DMS 273 (cell line): ENCODE data around the gene FOXN1.
"Not testable (repeated sequence)": the region's sequence is repeated elsewhere in the genome, so short reads cannot be mapped to it uniquely, and the experiment has no call there.

Experiments used
- DNase-seq: peaks from one replicate; lab custom pipeline; 2025; ENCODE audit not compliant: unreplicated experiment; lab: John Stamatoyannopoulos, UW

FOXN1 gene

DNA sequence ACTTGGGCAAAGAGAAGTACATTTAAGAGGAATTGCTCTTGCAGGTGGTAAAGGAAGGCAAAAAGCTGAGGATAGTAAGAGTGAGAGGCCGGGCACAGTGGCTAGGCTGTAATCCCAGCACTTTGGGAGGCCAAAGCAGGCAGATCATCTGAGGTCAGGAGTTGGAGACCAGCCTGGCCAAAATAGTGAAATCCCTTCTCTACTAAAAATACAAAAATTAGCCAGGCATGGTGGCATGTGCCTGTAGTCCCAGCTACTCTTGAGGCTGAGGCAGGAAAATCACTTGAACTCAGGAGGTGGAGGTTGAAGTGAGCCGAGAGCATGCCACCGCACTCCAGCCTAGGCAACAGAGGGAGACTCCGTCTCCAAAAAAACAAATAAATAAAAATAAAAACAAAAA, 16.1 kb downstream of the FOXN1 start:
- not testable (repeated sequence) for DNase-seq

DNA sequence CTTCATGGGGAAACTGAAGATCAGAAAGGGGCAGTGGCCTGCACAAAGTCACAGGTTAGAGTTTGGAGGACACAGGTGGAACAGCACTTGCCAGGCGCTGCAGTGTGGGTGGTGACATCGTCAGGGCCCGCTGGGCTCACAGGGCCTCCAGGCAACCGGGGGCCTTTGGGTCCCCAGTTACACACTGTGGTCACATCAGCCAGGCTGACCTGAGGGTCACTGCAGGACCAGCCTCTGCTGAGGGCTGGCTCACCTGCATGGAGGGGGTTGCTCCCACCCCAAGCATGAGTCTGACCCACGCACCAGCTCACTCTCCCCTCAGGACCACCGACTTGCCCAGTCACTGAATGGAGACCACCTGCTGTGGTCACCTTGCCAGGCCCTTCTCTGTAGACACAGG, 17.0 kb downstream of the FOXN1 start:
- DNase-seq = no peak

DNA sequence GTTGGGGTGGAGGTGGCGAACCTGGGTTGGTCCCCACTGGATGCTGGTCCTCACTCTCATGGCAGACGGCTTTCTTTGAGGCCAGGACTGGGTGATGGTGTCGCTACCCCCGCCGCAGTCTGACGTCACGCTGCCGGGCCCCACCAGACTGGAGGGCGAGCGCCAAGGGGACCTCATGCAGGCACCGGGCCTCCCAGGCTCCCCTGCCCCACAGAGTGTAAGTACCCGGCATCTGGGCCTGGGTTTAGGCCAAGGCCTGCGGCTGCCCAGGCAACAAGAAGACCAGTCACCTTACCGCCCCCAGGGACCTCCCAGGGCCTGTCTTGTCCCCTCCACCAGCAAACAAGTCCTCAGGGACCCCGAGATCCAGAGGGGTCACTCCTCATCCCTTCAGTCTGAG, 17.7 kb downstream of the FOXN1 start:
- DNase-seq = no peak

DNA sequence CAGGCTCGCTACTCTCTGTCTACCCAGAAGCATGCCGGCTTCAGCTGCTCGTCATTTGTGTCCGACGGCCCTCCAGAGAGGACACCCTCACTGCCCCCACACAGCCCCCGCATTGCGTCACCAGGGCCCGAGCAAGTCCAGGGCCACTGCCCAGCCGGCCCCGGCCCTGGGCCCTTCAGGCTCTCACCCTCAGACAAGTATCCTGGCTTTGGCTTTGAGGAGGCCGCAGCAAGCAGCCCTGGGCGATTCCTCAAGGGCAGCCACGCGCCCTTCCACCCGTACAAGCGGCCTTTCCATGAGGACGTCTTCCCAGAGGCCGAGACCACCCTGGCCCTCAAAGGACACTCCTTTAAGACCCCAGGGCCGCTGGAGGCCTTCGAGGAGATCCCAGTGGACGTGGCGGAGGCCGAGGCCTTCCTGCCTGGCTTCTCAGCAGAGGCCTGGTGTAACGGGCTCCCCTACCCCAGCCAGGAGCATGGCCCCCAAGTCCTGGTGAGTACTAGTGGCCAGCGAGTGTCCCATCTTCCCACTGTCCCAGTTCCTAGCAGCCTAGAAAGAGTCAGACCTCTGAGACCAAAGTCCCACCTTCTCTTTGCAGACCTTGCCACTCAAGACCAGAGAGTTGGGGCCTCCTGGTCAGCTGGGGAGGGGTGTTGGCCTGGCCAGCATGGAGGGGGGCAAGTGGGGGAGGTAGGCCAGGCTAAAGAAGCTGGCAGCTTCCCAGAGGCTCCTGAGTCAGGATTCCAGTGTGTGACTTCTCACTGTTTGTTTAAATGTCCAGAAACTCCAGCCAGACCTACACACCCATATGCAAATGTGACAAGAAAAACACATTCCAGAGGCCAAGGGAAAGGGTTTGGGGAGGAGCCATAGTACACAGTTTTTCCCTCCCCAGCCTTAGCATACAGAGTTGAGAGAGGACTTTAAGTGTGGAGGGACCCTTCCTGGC, 18.6 kb downstream of the FOXN1 start:
- DNase-seq = no peak

DNA sequence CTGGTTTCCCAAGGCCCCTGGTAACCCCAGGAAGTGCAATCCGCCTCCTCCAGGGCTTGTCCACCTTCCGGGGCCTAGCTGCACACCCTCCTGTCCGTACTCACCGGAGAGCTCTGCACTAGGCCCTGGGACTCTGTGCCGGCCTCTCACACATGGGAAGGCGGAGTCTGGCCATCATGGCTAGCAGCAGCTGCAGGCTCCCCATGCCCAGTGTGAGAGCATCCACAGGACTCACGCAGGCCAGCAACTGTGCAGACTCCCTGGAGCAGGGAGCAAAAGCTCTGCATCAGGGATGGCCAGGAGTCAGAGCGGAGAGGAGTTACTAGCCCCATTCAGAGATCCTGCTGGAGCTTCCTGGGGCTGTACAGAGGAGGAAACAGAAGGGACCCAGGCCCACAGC, 20.2 kb downstream of the FOXN1 start:
- no peak for DNase-seq

DNA sequence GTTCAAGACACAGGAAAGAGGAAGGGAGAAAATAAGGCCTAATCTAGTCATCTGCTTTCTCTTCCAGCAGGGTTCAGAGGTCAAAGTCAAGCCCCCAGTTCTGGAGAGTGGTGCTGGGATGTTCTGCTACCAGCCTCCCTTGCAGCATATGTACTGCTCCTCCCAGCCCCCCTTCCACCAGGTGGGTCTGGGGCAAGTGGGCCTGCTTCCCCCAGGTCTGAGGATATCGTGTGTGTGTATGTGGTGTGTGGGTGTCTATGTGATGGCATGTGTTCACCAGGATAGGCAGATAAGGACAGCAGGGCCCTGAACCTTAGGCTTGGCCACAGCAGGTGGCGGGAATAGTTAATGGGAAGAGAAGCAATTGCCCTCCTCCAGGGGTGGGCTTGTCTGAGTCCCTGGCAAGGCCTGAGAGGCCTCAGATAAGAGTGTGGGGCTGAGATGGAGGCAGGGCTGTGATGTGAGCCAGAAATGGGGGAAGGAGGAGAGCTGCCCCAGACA, 21.1 kb downstream of the FOXN1 start:
- DNase-seq = no peak

DNA sequence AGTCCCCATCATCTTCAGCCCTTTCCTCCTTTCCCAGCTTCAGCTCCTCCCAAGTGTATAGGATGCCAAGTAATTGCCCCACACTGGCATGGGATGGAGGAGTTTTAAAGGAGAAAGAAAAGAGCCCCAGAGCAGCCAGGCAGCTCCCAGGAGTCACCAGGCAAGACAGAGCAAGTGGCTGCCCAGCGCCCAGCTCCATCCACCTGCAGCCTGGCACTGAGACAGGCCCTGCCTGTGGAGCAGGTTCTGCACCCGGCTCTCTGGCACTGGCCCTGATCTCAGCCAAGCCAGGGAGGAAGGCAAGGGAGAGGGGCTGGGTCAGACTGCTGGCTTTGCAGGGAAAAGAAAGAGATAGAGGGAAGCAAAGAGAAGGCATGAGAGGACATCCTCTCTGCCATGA, 21.7 kb downstream of the FOXN1 start:
- DNase-seq = no peak

DNA sequence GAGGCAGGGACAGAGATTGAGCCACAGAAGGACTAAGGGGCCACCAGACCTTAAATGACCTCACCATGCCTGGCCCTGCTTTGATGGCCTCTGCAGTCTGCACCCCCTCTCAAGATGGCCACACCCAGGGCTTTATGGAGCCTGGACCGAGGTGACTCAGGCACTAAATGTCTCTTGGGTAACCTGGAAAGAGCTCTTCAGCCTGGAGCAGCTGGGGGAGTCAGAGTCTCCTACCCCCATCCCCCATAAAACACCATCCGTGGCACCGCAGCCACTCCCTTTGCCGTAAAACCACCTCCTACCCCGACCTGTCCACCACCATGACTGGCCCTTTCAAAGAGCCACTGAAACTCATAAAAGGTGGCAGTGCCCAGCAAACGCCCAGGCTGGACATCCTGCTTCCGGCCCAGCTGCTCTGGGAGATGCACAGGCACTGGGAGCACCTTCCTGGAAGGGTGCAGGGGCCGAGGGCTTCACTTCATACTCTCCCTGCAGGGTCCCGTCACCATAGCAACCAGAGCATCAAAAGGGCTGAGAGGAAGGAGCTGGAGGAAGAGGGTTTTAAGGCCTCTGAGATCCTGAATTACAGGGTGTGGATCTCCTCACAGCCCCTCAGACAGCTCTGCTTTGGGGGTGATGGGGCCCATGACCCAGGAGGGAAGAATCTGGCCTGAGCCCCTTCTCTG, 22.3 kb downstream of the FOXN1 start:
- DNase-seq = no peak

DNA sequence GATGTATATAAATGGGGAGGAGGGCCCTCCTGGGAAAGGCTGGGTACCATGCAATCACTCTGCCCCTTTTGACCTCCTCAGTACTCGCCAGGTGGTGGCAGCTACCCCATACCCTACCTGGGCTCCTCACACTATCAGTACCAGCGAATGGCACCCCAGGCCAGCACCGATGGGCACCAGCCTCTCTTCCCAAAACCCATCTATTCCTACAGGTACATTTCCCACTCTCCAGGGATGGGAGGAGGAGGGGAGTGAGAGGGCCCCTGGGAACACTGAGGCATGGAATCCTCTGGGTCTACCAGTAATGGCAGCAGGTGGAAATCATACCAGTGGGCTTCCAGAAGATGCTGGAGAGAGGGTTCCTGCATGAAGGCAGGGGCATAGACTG, 22.9 kb downstream of the FOXN1 start:
- DNase-seq = no peak

DNA sequence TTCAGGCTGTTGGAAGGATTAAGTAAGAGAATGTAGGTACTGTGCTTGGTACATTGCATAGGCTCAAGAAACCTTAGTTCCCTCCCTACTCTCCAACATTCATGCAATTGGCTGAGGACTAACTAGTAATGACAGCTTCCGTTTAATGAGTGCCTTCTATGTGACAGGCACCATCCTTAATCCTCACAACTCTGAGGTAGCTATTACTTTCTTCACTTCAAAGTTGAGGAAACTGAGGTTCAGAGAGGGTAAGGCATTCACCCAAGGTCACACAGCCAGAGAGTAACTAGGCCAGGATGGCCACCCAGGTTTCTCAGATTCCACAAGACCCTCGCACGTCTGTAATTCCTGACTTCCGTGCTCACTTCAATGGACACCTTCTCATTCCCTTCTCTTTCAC, 24.1 kb downstream of the FOXN1 start:
- no peak for DNase-seq

DNA sequence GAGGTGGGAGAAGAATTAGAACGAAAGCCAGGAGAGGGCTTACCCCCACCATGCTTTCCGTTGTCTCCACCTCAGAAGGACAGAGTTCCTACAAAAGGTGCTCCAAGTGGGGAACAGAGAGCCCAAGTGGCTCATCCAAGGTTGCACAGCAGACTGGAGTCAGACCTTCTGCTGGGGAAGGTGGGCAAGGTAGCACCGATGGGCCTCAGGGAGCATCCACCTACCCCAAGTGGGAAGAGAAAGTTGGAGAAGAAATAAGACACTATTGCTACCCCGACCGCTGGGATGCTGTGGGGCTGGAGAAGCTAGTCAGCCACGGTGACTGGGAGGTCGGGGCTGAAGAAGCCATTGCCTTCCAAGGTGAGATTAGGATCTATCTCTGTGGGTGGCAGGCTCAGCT, 24.8 kb downstream of the FOXN1 start:
- no peak for DNase-seq

DNA sequence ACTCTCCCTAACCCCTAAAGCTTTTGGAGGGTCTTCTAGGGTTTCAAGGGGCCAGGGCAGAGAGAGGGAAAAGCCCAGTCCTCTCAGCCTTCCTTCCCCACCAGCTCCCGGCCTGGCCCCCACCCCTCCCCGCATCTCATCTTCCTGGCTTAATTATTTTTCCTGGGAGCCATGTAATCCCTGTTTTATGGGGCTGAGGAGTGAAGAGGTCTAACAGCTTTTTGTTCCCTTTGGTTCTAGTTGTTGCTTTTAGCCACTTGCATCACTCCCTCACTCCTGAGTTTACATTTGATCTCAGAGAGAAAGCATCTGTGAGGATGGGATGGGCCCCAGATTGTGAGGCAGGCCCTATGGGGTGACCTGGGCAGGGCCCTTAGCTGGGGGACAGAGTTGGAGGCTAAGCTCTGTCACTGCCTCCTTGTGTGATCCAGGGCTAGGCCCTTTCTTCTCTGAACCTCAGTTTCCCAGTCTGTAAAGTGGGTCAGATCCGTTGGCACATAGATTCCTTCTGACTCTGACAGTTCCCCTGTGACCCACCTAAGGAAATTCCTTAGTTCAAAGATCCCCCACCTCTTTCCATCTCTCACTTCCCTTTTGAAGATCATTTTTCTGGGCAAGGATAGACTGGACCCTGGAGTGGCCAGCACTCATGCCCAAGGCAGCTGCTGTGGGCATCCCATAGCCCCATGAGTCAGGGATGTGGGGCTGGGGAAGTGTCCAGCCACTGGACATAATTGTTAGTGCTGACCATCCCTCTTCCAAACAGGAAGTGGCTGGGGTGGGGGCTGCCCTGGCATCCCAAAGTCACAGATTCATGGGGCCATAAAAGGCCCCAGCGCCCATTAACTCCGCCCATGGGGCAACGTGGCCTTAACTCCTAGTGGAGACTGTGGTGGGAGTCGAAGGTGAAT, 26.2 kb downstream of the FOXN1 start:
- DNase-seq = no peak

DNA sequence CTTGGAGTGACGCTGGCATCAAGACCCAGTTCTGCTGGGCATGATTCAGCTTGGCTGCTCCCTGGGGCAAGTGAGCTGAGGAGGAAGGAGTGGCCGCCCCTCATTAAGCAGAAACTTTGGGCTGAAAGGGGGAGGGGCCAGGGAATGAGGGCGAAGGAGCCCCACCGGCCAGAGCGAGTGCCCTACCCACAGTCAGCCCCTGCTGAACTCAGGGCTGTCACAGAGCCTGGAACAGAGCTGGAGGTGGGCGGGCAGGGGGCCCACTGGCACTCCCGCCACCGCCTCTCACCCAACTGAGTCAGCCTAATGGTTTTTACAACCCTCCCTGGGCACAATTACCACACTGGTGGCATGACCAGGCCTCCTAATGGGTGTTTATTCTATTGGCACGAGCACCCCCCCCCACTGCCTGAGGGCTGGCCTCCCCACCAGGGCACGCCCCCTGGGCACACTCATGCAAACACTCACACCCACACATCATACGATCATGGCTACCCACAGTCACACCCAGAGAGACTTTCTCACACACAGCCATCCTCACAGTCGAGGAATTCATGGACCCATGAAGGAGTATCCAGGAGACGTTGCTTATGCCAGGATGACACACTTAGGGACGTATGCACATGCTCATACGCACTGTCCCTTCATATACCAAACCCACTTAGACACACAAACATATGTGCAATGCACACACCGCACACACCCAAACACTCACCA, 27.1 kb downstream of the FOXN1 start:
- no peak for DNase-seq

DNA sequence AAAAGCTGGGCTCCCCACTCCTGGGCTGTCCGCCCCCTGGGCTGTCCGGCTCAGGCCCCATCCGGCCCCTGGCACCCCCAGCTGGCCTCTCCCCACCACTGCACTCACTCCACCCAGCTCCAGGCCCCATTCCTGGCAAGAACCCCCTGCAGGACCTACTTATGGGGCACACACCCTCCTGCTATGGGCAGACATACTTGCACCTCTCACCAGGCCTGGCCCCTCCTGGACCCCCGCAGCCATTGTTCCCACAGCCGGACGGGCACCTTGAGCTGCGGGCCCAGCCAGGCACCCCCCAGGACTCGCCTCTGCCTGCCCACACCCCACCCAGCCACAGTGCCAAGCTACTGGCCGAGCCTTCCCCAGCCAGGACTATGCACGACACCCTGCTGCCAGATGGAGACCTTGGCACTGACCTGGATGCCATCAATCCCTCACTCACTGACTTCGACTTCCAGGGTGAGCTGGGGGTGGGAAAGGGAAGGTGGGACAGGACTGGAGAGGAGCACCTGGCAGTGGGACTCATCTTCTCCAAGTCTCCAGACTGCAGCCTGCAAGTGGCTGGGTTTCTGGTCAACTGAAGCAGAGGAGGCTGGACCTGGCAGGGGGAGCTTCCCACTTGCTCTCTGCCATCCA, 28.7 kb downstream of the FOXN1 start:
- DNase-seq = peak; percentile 28

DNA sequence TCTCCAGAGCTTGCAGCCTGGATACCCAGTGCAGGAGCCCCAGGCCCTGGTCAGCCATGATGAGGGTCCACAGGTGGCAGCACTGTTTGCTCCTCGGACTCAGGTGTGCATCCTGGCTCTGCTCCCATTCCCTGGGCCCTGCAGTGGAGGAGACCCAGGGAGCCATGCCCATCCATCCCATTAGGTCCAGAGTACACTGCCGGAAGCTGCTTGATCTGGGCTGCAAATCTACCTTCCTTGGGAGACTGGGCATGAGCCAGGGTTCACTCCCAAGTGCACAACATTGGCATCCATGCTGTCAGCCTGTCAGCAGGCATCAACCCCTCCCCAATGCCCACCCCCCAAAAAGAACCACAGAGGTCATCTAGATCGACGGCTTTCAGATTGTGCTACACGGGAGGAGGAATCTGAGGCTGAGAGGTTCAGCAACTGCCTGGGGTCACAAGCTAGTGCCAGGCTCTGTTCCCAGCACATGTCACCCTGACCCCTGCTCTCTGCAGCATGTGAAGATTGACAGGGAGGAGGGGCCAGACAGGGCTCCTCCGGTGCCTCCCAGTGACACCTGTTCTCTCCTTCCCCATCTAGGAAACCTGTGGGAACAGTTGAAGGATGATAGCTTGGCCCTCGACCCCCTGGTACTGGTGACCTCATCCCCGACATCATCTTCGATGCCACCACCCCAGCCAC, 30.5 kb downstream of the FOXN1 start:
- no peak for DNase-seq

DNA sequence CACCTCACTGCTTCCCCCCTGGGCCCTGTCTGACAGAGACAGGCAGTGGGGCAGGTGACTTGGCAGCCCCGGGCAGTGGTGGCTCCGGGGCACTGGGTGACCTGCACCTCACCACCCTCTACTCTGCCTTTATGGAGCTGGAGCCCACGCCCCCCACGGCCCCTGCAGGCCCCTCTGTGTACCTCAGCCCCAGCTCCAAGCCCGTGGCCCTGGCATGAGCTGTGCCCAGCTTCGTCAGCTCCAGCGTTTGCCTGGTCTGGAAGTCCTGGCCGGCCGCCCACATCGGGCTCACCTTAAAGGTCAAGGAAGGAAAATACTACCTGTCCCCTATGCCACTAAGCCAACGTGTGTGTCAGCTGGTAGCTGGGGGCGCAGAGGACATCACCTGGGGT, 31.1 kb downstream of the FOXN1 start:
- no peak for DNase-seq

DNA sequence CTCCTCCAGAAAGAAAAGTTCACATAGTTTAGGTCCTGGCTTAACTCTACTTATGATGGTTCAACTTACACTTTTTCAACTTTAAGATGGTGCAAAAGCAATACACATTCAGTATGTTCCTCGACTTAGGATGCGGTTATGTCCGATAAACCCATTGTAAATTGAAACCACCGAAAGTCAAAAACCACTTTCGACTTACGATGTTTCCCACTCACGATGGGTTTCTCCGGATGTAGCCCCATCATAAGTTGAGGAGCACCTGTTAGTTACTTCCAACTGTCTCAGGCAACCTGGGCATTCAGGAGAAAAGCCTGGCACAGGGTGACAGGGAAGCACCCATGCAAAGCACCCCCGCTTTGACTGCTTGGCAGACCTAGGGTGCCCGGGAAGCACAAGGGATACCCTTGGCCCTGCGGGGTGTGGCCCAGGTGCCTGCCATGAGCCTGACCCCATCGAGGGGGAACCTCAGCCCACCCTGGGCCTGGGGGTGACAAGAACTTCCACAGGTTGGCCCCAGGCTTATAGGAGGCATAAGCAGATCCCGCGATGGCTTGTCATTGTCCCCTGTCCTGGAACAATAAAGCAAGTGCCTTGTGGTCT, 32.2 kb downstream of the FOXN1 start:
- no peak for DNase-seq

DNA sequence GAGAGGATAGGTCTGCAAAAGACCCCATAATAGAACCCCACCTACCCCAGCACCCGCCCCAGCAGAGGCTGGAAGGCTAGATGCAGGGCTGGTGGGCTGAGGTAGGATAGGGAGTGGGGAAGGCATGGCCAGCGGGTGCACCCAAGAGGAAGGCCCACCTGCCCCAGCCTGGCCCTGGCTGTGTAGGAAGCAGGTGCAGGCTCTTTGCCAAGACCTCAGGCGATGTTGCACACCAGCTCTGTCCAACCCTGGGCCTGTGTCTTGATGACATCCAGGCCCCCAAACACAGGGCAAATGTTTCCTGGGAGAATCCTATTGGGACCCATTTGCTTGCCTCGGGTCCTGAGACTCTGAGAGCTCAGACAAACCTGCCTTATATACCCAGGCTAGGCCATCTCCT, 34.1 kb downstream of the FOXN1 start:
- DNase-seq = no peak

DNA sequence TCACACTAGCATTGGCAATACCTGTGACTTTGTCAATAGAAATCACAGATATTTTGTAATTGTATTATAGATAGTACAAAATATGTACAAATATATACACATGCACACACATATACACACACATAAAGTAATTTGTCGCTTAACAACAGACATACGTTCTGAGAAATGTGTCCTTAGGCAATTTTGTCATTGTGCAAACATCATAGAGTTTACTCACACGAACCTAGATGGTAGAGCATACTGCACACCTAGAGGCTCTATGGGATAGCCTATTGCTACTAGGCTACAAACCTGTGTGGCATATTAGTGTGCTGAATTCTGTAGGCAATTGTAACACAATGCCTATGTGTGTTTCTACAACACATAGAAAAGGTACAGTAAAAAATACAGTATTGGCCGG, 35.3 kb downstream of the FOXN1 start:
- no peak for DNase-seq
